Fibroblast of lung (primary cell): ENCODE data around the gene PSKH1. TPM values are rescaled to one million over a fixed set of nuclear protein-coding genes. Genes with fewer than 3 reads are reported as not detected.

Experiments
- DNase-seq, 2 donors: peaks; one replicate each; pipeline versions ENCODE4 v3.0.0 to v3.0.0-alpha.2; 2010; ENCODE audit warnings: low read depth in 2 of 2
- H2AFZ ChIP-seq: 2 replicates; pipeline ENCODE4 v1.5.1; 2012; ENCODE audit warnings: low read length, control low read depth, inconsistent platforms
- H3K27ac ChIP-seq: 2 replicates; pipeline ENCODE4 v1.5.1; 2011; ENCODE audit warnings: low read length, control low read depth; ENCODE audit not compliant: insufficient read depth
- H3K27me3 ChIP-seq: 2 replicates; pipeline ENCODE4 v1.5.1; 2011; ENCODE audit warnings: mild to moderate bottlenecking, low read length; ENCODE audit not compliant: control insufficient read depth, insufficient read depth
- H3K36me3 ChIP-seq: 2 replicates; pipeline ENCODE4 v1.5.1; 2011; ENCODE audit warnings: low read length; ENCODE audit not compliant: control insufficient read depth, insufficient read depth
- H3K4me1 ChIP-seq: 2 replicates; pipeline ENCODE4 v1.5.1; 2011; ENCODE audit warnings: low read length; ENCODE audit not compliant: control insufficient read depth, insufficient read depth; ENCODE audit errors: extremely low read depth
- H3K4me2 ChIP-seq: 2 replicates; pipeline ENCODE4 v1.5.1; 2011; ENCODE audit warnings: low read length, control low read depth; ENCODE audit not compliant: insufficient read depth; ENCODE audit errors: extremely low read depth
- H3K4me3 ChIP-seq, 4 experiments: fragments of 200-600 bp in 1 of 4; sonication (generic) in 1 of 4; replicated peaks in 1 of 4; 2 replicates each; pipeline ENCODE4 v1.5.1; 2011 to 2016; ENCODE audit warnings: low read length in 4 of 4, low read depth in 3 of 4, mild to moderate bottlenecking in 3 of 4, control low read depth in 2 of 4, inconsistent platforms in 1 of 4, mixed read lengths in 1 of 4; ENCODE audit not compliant: insufficient read depth in 1 of 4; ENCODE audit errors: control extremely low read depth in 1 of 4
- H3K79me2 ChIP-seq: 2 replicates; pipeline ENCODE4 v1.5.1; 2012; ENCODE audit warnings: mild to moderate bottlenecking, low read length, inconsistent platforms; ENCODE audit not compliant: control insufficient read depth, insufficient read depth
- H3K9ac ChIP-seq: 2 replicates; pipeline ENCODE4 v1.5.1; 2011; ENCODE audit warnings: mild to moderate bottlenecking, low read length, control low read depth; ENCODE audit not compliant: insufficient read depth
- H3K9me3 ChIP-seq: 2 replicates; pipeline ENCODE4 v1.5.1; 2012; ENCODE audit warnings: low read depth, low read length; ENCODE audit not compliant: control insufficient read depth, insufficient read depth
- H4K20me1 ChIP-seq: 2 replicates; pipeline ENCODE4 v1.5.1; 2011; ENCODE audit warnings: low read length; ENCODE audit not compliant: control insufficient read depth, insufficient read depth; ENCODE audit errors: extremely low read depth
- CTCF ChIP-seq, 2 donors: IDR thresholded peaks in 1 of 2; conservative IDR thresholded peaks in 1 of 2; 1 replicate in 1 of 2; 2 replicates in 1 of 2; pipeline ENCODE4 v1.5.1; 2011 to 2012; ENCODE audit warnings: low read length in 2 of 2, control low read depth in 1 of 2, inconsistent platforms in 1 of 2, low read depth in 1 of 2, mild to moderate bottlenecking in 1 of 2
- EZH2 ChIP-seq: IDR thresholded peaks from 2 replicates; pipeline ENCODE4 v1.5.1; 2012; ENCODE audit warnings: low read length, control low read depth, mild to moderate bottlenecking; ENCODE audit errors: missing control alignments
- polyA plus RNA-seq, 2 donors: library from polyadenylated mRNA; depleted of rRNA in 1 of 2; stranded (reverse) in 1 of 2; unstranded in 1 of 2; fragments of >200 nt; gene quantifications; 2 replicates each; pipeline ENCODE4 v1.2.1, GENCODE V29; 2011 to 2012; ENCODE audit warnings: missing spikeins in 1 of 2
- total RNA-seq: library from RNA; depleted of rRNA; stranded (reverse); fragments of >200 nt; gene quantifications from 2 replicates; pipeline ENCODE4 v1.2.1, GENCODE V29; 2014

PSKH1 gene
- total and polyA plus RNA-seq, 2 donors (not counting 1 experiment from before 2014, with no cell fraction given), result 13.4 to 15.4 TPM

- Histone ChIP-seq H3K9ac (no peak overlapping the region), H3K79me2 (peaks cover 3% of the 10 kb centered on the region), H3K27ac (no peak overlapping the region), H3K36me3 (peaks cover 12% of the 10 kb centered on the region), H3K4me3 (no peak overlapping the region), H3K9me3 (no peaks in the 10 kb centered on the region), H2AFZ (no peak overlapping the region), H3K4me2 (no peak overlapping the region), H3K27me3 (no peaks in the 10 kb centered on the region), H4K20me1 (no peaks in the 10 kb centered on the region), H3K4me1 (peaks cover 14% of the 10 kb centered on the region)
- DNase-seq, result no peak
- TF ChIP-seq CTCF (conservative IDR thresholded peaks at IDR 0.05 in 1 of 2, IDR thresholded peaks at IDR 0.05 in 1 of 2; ENCODE audit: low read depth in 1 of 2, low read length in 2 of 2), result no peak
- no peak for TF ChIP-seq EZH2
Measured at GRCh38 chr16:67932462-67932840, 39.4 kb downstream of the PSKH1 start.

- no peak overlapping the region for H3K27ac ChIP-seq
- H3K4me3 ChIP-seq, result no peak overlapping the region
- peaks cover 8% of the 10 kb centered on the region for H3K36me3 ChIP-seq
- H3K4me1 ChIP-seq, result peaks cover 14% of the 10 kb centered on the region
- no peak for DNase-seq
- no peaks in the 10 kb centered on the region for H4K20me1 ChIP-seq
- H3K79me2 ChIP-seq, result peaks cover 3% of the 10 kb centered on the region
- no peak overlapping the region for H3K9ac ChIP-seq
- H3K27me3 ChIP-seq, result no peaks in the 10 kb centered on the region
- no peak overlapping the region for H2AFZ ChIP-seq
- no peaks in the 10 kb centered on the region for H3K9me3 ChIP-seq
- no peak overlapping the region for H3K4me2 ChIP-seq
- TF ChIP-seq CTCF (conservative IDR thresholded peaks at IDR 0.05 in 1 of 2, IDR thresholded peaks at IDR 0.05 in 1 of 2; ENCODE audit: low read depth in 1 of 2, low read length in 2 of 2) (no peak), EZH2 (no peak)
Measured at GRCh38 chr16:67933805-67934204, 40.8 kb downstream of the PSKH1 start.

- no peak overlapping the region for H2AFZ ChIP-seq
- TF ChIP-seq EZH2 (no peak), CTCF (conservative IDR thresholded peaks at IDR 0.05 in 1 of 2, IDR thresholded peaks at IDR 0.05 in 1 of 2; ENCODE audit: low read depth in 1 of 2, low read length in 2 of 2) (no peak)
- H3K9ac ChIP-seq, result peak overlapping the region; percentile 24
Measured at GRCh38 chr16:67934306-67935100, 41.4 kb downstream of the PSKH1 start.

More at GRCh38 chr16:67934306-67935100, 41.4 kb downstream of the PSKH1 start:
- no peaks in the 10 kb centered on the region for H4K20me1 ChIP-seq
- no peaks in the 10 kb centered on the region for H3K9me3 ChIP-seq
- DNase-seq, result no peak
- peaks cover 3% of the 10 kb centered on the region for H3K79me2 ChIP-seq
- peak overlapping the region; percentile 67 to 95 (median 74) for H3K4me3 ChIP-seq
- peak overlapping the region; percentile 94 for H3K4me2 ChIP-seq
- peaks cover 8% of the 10 kb centered on the region for H3K36me3 ChIP-seq
- no peaks in the 10 kb centered on the region for H3K27me3 ChIP-seq
- H3K4me1 ChIP-seq, result peaks cover 14% of the 10 kb centered on the region
- peak overlapping the region; percentile 11 for H3K27ac ChIP-seq
